ENCODE measurements around the gene ZNF304.
A peak's percentile ranks its signal among the peaks of the same experiment; 100 is the strongest.

The ZNF304 gene

DNA sequence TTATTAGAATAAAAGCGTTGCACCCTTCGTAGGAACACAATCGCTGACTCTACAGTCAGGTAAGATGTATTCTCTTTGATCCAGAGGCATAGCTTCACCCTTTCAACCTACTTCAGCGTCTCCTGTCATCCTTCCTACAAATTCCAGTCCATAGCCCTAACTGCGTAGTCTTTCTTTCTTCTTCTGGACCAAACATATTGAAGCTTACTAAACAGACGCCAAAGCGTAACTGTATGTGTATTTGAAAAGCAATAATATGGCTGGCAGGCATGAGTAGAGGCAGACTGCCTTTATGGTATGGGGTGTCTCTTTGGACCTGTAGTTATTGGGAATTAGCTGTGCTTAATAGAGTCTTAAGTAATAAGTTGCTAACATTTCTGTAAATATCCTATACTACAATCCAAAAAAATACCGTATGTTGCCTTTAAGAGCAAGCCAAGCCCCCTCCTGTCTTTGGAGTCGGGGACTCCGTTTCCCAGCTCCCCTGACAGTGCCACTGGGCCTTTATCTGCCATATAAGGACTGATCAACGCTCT lies 38.2 kb downstream of the ZNF304 start:
- no peaks in the 10 kb centered on the region for H3K27me3 ChIP-seq (ENCODE audit: low read depth, low read length)
- peak overlapping the region; percentile 51 to 80 for H3K4me3 ChIP-seq (ENCODE audit: low read depth in 1 of 2, low read length in 2 of 2)
- H3K4me1 ChIP-seq (ENCODE audit: control insufficient read depth in 1 of 2, insufficient read depth in 2 of 2, low read length in 2 of 2): peaks cover 0 to 17% of the 10 kb centered on the region in 2 donors
- peaks cover 5 to 20% of the 10 kb centered on the region in 2 donors for H3K36me3 ChIP-seq (ENCODE audit: control insufficient read depth in 1 of 2, insufficient read depth in 2 of 2, low read length in 2 of 2)
- peaks cover 0 to 9% of the 10 kb centered on the region in 2 donors for H3K9me3 ChIP-seq (ENCODE audit: control insufficient read depth in 1 of 2, low read length in 2 of 2)
- peak overlapping the region; percentile 86 for H3K27ac ChIP-seq (ENCODE audit: low read length)

DNA sequence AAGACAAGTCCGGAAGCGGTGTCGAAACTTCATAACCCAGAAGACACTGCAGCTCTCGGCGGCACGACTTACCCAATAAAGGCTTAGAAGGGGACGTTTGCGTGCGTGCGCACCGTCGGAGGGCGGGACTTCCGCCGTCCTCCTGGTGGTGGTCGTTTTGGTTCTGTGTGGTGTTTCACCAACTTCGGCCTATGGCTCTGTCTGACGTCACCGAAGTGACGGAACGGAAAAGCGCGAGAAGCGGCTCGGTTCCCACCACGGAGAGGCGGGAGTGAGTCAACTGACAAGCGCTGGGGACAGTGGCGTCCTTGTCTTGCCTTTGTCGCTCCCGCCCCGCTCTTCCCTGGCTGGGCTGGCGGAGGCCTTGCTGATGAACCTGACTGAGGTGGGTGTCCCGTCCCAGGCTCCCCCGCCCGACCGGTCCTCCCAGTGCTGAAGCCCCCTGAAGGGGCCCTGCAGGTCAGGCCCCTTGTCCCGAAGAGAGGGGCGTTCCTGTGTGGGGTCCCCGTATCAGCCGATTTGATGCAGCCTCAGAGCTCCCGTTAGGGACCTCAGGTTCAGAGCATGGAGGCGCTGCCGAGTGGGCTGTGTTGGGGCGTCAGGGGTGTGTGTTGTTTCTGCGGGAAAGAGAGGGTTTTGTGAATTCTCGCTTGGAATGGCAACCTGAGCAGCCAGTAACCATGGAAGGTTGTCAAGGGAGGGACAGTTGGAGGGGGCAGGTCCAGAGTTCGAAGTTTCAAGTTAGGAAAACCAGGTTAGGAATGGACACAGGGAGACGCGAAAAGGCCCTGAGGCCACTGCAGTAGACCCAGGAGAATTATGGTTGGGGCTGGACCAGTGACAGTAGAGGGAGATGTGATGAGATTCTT lies 38.9 kb downstream of the ZNF304 start, which contains the start of gene ZNF548:
ZNF548 (plus strand) TSS at position 125 of the 869 bp plus-strand sequence; CDS start at position 371, 246 bp downstream.
- Histone ChIP-seq H3K4me3 (ENCODE audit: low read depth in 1 of 2, low read length in 2 of 2) (peak within 1 kb of the TSS; percentile 51 to 80), H3K27ac (ENCODE audit: low read length) (peak within 1 kb of the TSS; percentile 86), H3K9me3 (ENCODE audit: control insufficient read depth in 1 of 2, low read length in 2 of 2) (peaks cover 0 to 9% of the 10 kb centered on the region in 2 donors), H3K4me1 (ENCODE audit: control insufficient read depth in 1 of 2, insufficient read depth in 2 of 2, low read length in 2 of 2) (peaks cover 0 to 17% of the 10 kb centered on the region in 2 donors), H3K27me3 (ENCODE audit: low read depth, low read length) (no peaks in the 10 kb centered on the region), H3K36me3 (ENCODE audit: control insufficient read depth in 1 of 2, insufficient read depth in 2 of 2, low read length in 2 of 2) (peaks cover 9 to 26% of the 10 kb centered on the region in 2 donors)

- peaks cover 23 to 52% of the 10 kb centered on the region in 2 donors for H3K9me3 ChIP-seq (ENCODE audit: control insufficient read depth in 1 of 2, low read length in 2 of 2)
- H3K27ac ChIP-seq (ENCODE audit: low read length): no peak overlapping the region
- no peak overlapping the region for H3K4me3 ChIP-seq (ENCODE audit: low read depth in 1 of 2, low read length in 2 of 2)
- H3K27me3 ChIP-seq (ENCODE audit: low read depth, low read length): no peaks in the 10 kb centered on the region
- H3K36me3 ChIP-seq (ENCODE audit: control insufficient read depth in 1 of 2, insufficient read depth in 2 of 2, low read length in 2 of 2): peaks cover 38 to 82% of the 10 kb centered on the region in 2 donors
- H3K4me1 ChIP-seq (ENCODE audit: control insufficient read depth in 1 of 2, insufficient read depth in 2 of 2, low read length in 2 of 2): peaks cover 0 to 7% of the 10 kb centered on the region in 2 donors
Measured at GRCh38 chr19:57395710-57396109, 44.6 kb downstream of the ZNF304 start.

DNA sequence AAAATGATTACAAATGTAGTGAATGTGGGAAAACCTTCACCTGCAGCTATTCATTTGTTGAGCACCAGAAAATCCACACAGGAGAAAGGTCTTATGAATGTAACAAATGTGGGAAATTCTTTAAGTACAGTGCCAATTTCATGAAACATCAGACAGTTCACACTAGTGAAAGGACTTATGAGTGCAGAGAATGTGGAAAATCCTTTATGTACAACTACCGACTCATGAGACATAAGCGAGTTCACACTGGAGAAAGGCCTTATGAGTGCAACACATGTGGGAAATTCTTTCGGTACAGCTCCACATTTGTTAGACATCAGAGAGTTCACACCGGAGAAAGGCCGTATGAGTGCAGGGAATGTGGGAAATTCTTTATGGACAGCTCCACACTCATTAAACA lies 47.8 kb downstream of the ZNF304 start:
- H3K27me3 ChIP-seq (ENCODE audit: low read depth, low read length): no peaks in the 10 kb centered on the region
- peak overlapping the region in 1 of 2 donors; percentile 51 for H3K4me3 ChIP-seq (ENCODE audit: low read depth in 1 of 2, low read length in 2 of 2)
- H3K4me1 ChIP-seq (ENCODE audit: control insufficient read depth in 1 of 2, insufficient read depth in 2 of 2, low read length in 2 of 2): no peaks in the 10 kb centered on the region
- peaks cover 37 to 86% of the 10 kb centered on the region in 2 donors for H3K36me3 ChIP-seq (ENCODE audit: control insufficient read depth in 1 of 2, insufficient read depth in 2 of 2, low read length in 2 of 2)
- peaks cover 27 to 67% of the 10 kb centered on the region in 2 donors for H3K9me3 ChIP-seq (ENCODE audit: control insufficient read depth in 1 of 2, low read length in 2 of 2)
- no peak overlapping the region for H3K27ac ChIP-seq (ENCODE audit: low read length)

GRCh38 chr19:57403737-57404563 lies 52.9 kb downstream of the ZNF304 start:
- peak overlapping the region in 1 of 2 donors; percentile 12 for H3K4me3 ChIP-seq (ENCODE audit: low read depth in 1 of 2, low read length in 2 of 2)
- peaks cover 4 to 37% of the 10 kb centered on the region in 2 donors for H3K36me3 ChIP-seq (ENCODE audit: control insufficient read depth in 1 of 2, insufficient read depth in 2 of 2, low read length in 2 of 2)
- H3K4me1 ChIP-seq (ENCODE audit: control insufficient read depth in 1 of 2, insufficient read depth in 2 of 2, low read length in 2 of 2): no peaks in the 10 kb centered on the region
- no peaks in the 10 kb centered on the region for H3K27me3 ChIP-seq (ENCODE audit: low read depth, low read length)
- H3K9me3 ChIP-seq (ENCODE audit: control insufficient read depth in 1 of 2, low read length in 2 of 2): peaks cover 10 to 47% of the 10 kb centered on the region in 2 donors
- no peak overlapping the region for H3K27ac ChIP-seq (ENCODE audit: low read length)

DNA sequence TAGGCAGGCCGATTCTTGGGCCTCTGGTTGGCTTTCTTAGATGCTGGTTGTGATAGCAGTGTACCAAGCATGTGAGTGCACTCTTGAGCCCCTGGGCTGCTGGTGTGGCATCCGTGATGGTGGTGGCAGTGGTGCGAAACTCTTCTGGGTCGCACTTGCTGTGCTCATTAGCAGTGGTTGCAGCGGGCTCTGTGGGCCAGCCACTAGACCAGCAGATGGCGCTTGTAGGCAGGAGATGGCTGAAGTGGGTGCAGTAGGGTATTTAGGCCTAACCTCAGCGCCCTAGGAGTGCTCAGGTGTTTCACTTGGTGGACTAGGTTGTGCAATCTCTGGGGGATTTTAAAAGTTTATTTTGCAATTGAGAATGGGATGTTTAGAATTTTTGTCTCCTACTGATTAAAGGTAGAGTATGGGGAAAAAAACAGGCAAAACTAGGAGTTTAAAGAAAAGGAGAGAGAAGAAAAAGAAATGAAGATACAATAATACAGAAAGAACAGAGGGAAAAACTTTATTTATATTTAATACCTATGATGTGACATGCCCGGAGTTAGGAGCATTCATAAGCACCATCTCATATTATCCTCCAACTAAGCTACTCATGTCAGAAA lies 55.5 kb downstream of the ZNF304 start:
- Histone ChIP-seq H3K4me3 (ENCODE audit: low read depth in 1 of 2, low read length in 2 of 2) (peak overlapping the region in 1 of 2 donors; percentile 40), H3K27me3 (ENCODE audit: low read depth, low read length) (no peaks in the 10 kb centered on the region), H3K4me1 (ENCODE audit: control insufficient read depth in 1 of 2, insufficient read depth in 2 of 2, low read length in 2 of 2) (peaks cover 4 to 7% of the 10 kb centered on the region in 2 donors), H3K27ac (ENCODE audit: low read length) (no peak overlapping the region), H3K36me3 (ENCODE audit: control insufficient read depth in 1 of 2, insufficient read depth in 2 of 2, low read length in 2 of 2) (peaks cover 0 to 15% of the 10 kb centered on the region in 2 donors), H3K9me3 (ENCODE audit: control insufficient read depth in 1 of 2, low read length in 2 of 2) (peaks cover 0 to 33% of the 10 kb centered on the region in 2 donors)

All from muscle layer of duodenum (tissue), 2 donors.